GM12874 (cell line): ENCODE measurements around the gene KIAA0232.

Experiments used
- CTCF ChIP-seq: IDR thresholded peaks from 2 replicates; pipeline ENCODE4 v1.5.1; 2011; ENCODE audit warnings: low read depth, mild to moderate bottlenecking, control low read depth, low read length, moderate library complexity; ENCODE audit not compliant: insufficient read depth

KIAA0232 gene

DNA sequence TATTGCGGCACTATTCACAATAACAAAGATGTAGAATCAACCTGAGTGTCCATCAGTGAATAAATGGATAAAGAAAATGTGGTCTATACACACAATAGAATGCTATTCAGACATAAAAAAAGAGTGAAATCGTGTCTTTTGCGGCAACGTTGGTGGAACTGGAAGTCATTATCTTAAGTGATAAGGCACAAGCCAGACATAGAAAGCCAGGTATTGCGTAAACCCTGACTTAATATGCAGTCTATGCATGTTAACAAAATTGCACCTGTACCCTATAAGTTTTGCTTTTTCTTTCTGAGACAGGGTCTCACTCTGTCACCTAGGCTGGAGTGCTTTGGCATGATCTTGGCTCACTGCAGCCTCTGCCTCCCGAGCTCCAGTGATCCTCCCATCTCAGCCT, 28.6 kb downstream of the KIAA0232 start:
- TF ChIP-seq CTCF, result no peak

- no peak for TF ChIP-seq CTCF
Measured at GRCh38 chr4:6812766-6813165, 30.2 kb downstream of the KIAA0232 start.

DNA sequence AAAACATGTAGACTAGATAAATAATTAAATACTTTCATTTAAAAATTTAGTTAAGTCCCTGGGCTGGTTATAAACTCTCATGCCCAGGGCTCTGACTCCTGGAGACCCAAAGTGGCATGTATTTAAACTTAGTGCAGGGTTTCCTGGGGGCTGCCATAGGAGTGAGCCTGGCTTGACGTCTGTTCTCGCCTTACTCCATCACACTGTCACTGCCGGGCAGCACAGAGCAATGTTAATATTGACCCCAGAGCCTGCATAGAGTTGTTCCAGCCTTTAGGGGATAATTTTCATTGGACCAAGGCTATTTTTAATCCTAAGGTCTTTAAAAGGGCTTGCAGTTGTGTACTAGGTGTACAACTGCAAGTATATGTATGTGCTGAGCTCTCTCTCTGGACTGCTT, 31.2 kb downstream of the KIAA0232 start:
- TF ChIP-seq CTCF, result no peak

- TF ChIP-seq CTCF, result no peak
Measured at GRCh38 chr4:6815029-6815836, 32.7 kb downstream of the KIAA0232 start.

GRCh38 chr4:6819295-6819694, 36.8 kb downstream of the KIAA0232 start:
- TF ChIP-seq CTCF, result no peak

DNA sequence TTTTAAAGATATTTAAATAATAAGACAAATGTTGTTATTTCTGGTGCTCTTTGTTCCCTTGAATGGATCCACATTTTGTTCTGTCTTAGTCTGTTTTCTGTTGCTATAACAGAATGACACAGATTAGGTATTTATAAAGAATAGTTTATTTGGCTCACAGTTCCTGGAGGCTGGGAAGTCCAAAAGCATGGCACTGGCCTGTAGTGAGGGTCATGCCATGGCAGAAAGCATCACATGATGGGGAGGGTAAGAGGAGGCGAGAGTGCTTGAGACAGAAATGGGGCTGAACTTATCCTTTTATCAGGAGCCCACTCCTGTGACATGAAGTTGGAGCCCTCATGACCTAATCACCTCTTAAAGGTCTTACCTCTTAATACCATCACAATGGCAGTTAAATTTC, 38.2 kb downstream of the KIAA0232 start:
- TF ChIP-seq CTCF, result no peak

GRCh38 chr4:6824071-6824470, 41.5 kb downstream of the KIAA0232 start:
- no peak for TF ChIP-seq CTCF
